ENCODE measurements around the gene CNTROB.

DNA sequence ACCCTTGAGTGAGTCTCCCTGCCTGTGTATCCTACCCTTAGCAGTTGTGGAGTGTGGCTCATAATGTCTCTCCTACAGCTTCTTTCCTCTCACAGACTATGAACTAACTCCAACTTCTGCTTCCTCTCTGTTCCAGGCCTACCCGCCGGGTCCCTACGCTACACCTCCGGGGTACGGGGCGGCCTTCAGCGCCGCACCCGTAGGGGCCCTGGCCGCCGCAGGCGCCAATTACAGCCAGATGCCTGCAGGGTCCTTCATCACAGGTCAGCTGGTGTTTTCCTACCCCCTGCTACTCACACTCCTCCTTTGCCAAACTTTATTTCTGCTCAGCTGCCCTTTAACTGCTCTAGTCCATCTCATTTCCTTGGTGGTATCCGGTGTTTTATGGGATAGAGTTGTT is 21.3 kb upstream of the CNTROB start:
- TF ChIP-seq MAZ (IDR thresholded peaks at IDR 0.05; ENCODE audit: borderline replicate concordance, low read depth, low read length), result no peak
- TF ChIP-seq, protein P1, sequence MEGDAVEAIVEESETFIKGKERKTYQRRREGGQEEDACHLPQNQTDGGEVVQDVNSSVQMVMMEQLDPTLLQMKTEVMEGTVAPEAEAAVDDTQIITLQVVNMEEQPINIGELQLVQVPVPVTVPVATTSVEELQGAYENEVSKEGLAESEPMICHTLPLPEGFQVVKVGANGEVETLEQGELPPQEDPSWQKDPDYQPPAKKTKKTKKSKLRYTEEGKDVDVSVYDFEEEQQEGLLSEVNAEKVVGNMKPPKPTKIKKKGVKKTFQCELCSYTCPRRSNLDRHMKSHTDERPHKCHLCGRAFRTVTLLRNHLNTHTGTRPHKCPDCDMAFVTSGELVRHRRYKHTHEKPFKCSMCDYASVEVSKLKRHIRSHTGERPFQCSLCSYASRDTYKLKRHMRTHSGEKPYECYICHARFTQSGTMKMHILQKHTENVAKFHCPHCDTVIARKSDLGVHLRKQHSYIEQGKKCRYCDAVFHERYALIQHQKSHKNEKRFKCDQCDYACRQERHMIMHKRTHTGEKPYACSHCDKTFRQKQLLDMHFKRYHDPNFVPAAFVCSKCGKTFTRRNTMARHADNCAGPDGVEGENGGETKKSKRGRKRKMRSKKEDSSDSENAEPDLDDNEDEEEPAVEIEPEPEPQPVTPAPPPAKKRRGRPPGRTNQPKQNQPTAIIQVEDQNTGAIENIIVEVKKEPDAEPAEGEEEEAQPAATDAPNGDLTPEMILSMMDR (conservative IDR thresholded peaks at IDR 0.05; ENCODE audit: low read depth, low read length), result no peak
- TF ChIP-seq RAD21 (IDR thresholded peaks at IDR 0.05; ENCODE audit: low read length), result no peak
- no peak for TF ChIP-seq CEBPB (IDR thresholded peaks at IDR 0.05; ENCODE audit: low read depth, low read length)
- no peak for TF ChIP-seq BHLHE40 (IDR thresholded peaks at IDR 0.05; ENCODE audit: low read depth, low read length)
- TF ChIP-seq, protein P2, sequence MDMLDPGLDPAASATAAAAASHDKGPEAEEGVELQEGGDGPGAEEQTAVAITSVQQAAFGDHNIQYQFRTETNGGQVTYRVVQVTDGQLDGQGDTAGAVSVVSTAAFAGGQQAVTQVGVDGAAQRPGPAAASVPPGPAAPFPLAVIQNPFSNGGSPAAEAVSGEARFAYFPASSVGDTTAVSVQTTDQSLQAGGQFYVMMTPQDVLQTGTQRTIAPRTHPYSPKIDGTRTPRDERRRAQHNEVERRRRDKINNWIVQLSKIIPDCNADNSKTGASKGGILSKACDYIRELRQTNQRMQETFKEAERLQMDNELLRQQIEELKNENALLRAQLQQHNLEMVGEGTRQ (IDR thresholded peaks at IDR 0.05; ENCODE audit: low read depth, low read length), result no peak
